Ovary (tissue), 9 donors: ENCODE measurements around the gene DGKE. TPM values are rescaled to one million over a fixed set of nuclear protein-coding genes. Genes with fewer than 3 reads are reported as not detected.

Experiments
- DNase-seq, 5 donors: peaks; one replicate each; pipeline ENCODE4 v3.0.0-alpha.2; 2019 to 2020
- H3K27ac ChIP-seq, 2 donors: fragments of 200-600 bp; one replicate each; pipeline versions ENCODE4 v1.5.1 to v1.8.0; 2019 to 2022
- H3K27me3 ChIP-seq: fragments of 200-600 bp; one replicate; pipeline ENCODE4 v1.8.0; 2022
- H3K36me3 ChIP-seq: fragments of 200-600 bp; sonication (generic); one replicate; pipeline ENCODE4 v1.5.1; 2019
- H3K4me1 ChIP-seq: one replicate; pipeline ENCODE4 v1.8.1; 2013; ENCODE audit warnings: mild to moderate bottlenecking, moderate library complexity; ENCODE audit not compliant: insufficient read depth
- H3K4me3 ChIP-seq: fragments of 200-600 bp; sonication (generic); one replicate; pipeline ENCODE4 v1.5.1; 2017
- H3K9me3 ChIP-seq, 2 donors: fragments of 200-600 bp in 1 of 2; sonication (generic) in 1 of 2; one replicate each; pipeline versions ENCODE4 v1.5.1 to v1.8.1; 2013 to 2019; ENCODE audit warnings: mild to moderate bottlenecking in 1 of 2, moderate library complexity in 1 of 2
- EP300 ChIP-seq: sonication (generic); formaldehyde crosslinking; IDR thresholded peaks from one replicate; pipeline ENCODE4 v1.6.1; 2017; ENCODE audit warnings: antibody characterized with exemption
- POLR2A ChIP-seq: fragments of 450-650 bp; IDR thresholded peaks from one replicate; pipeline ENCODE4 v1.6.1; 2017; ENCODE audit warnings: antibody characterized with exemption, mild to moderate bottlenecking, moderate library complexity
- WGBS, 3 donors: extraction: QIAGEN DNeasy Blood & Tissue Kit in 1 of 3; methylation state at CpG; one replicate each; pipeline versions ENCODE4 v1.1.5 to v1.1.7; 2013 to 2017; 5-methylcytosine and 5-hydroxymethylcytosine counted together
- intact Hi-C, 4 donors: fragments of 100-400 bp; cut with DNase I; formaldehyde crosslinking; loops; one replicate each; pipeline versions ENCODE4 v1.11.0 to v1.15.1; 2022 to 2023
- polyA plus RNA-seq, 2 donors: library from polyadenylated mRNA; stranded (reverse); fragments of 200-250 nt in 1 of 2; fragments of 350-450 nt in 1 of 2; fragmentation: Illumina TruSeq in 1 of 2; extraction: RNeasy Lipid Tissue Mini Kit (QIAGEN cat#74804) in 1 of 2; gene quantifications; one replicate each; pipeline ENCODE4 v1.2.3, GENCODE V29; 2013 to 2014
- total RNA-seq, 7 donors: library from RNA; depleted of rRNA in 2 of 7; stranded (reverse); fragments of >200 nt in 2 of 7; fragmentation: NEBNext Ultra II Directional in 3 of 7; extraction: Animal tissue kit (Norgen Biotek cat#: 25700) in 3 of 7; gene quantifications; one replicate each; pipeline versions ENCODE4 v1.1.0 to v1.2.4, GENCODE V29; 2016 to 2023
- TF ChIP-seq, protein P1 (sequence below), 3 donors: fragments of 450-650 bp in 2 of 3; fragments of 200-600 bp in 1 of 3; IDR thresholded peaks; one replicate each; pipeline versions ENCODE4 v1.5.1 to v1.8.0; 2016 to 2022; ENCODE audit warnings: antibody characterized with exemption in 3 of 3, mild to moderate bottlenecking in 1 of 3
- donor health status: DM: no; HTN: no; CAD: no; lungs with moderate emphysema.
- donor health status: DM: no; HTN: no; CAD: no.
- donor health status: Bipolar disorder and iron deficiency.
- donor health status: DM: yes; HTN: yes; CAD: no.
- donor health status: DM: no; HTN: no; CAD: no.
- donor health status: DM: yes; HTN: yes; CAD: no.

Gene DGKE
- total and polyA plus RNA-seq, 9 donors = 3.0 to 16.4 (median 11.8) TPM

GRCh38 chr17:56796536-56796935 is 37.4 kb upstream of the DGKE start:
- Histone ChIP-seq H3K4me1 (no peaks in the 10 kb centered on the region), H3K27me3 (no peaks in the 10 kb centered on the region), H3K36me3 (no peaks in the 10 kb centered on the region), H3K9me3 (no peaks in the 10 kb centered on the region), H3K27ac (no peak overlapping the region), H3K4me3 (no peak overlapping the region)
- TF ChIP-seq, protein P1, sequence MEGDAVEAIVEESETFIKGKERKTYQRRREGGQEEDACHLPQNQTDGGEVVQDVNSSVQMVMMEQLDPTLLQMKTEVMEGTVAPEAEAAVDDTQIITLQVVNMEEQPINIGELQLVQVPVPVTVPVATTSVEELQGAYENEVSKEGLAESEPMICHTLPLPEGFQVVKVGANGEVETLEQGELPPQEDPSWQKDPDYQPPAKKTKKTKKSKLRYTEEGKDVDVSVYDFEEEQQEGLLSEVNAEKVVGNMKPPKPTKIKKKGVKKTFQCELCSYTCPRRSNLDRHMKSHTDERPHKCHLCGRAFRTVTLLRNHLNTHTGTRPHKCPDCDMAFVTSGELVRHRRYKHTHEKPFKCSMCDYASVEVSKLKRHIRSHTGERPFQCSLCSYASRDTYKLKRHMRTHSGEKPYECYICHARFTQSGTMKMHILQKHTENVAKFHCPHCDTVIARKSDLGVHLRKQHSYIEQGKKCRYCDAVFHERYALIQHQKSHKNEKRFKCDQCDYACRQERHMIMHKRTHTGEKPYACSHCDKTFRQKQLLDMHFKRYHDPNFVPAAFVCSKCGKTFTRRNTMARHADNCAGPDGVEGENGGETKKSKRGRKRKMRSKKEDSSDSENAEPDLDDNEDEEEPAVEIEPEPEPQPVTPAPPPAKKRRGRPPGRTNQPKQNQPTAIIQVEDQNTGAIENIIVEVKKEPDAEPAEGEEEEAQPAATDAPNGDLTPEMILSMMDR (IDR thresholded peaks at IDR 0.05) = no peak
- no peak for TF ChIP-seq POLR2A
- DNase-seq = no peak
- intact Hi-C loops = no loop called here
- WGBS, 3 donors = 85 to 88% (median 87%) methylated on average over 8 of the region's 8 CpGs

DNA sequence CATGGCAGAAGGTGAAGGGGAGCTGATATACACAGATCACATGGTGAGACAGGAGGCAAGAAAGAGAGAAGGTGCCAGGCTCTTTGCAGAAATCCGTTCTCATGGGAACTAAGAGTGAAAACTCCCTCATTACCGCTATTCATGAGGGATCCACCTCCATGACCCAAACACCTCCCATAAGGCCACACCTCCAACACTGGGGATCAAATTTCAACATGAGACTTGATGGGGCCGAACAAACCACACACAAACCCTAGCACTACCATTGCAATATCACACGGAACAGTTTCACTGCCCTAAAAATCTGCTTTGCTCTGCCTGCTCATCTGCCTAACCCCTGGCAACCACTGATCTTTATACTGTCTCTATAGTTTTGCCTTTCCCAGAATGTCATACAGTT is 35.0 kb upstream of the DGKE start:
- Histone ChIP-seq H3K4me1 (no peaks in the 10 kb centered on the region), H3K27me3 (no peaks in the 10 kb centered on the region), H3K36me3 (no peaks in the 10 kb centered on the region), H3K9me3 (no peaks in the 10 kb centered on the region), H3K4me3 (no peak overlapping the region), H3K27ac (no peak overlapping the region)
- intact Hi-C loops = no loop called here
- DNase-seq = no peak
- WGBS, 3 donors = 35 to 39% (median 38%) methylated on average over 4 of the region's 4 CpGs
- no peak for TF ChIP-seq EP300
- TF ChIP-seq, protein P1 (IDR thresholded peaks at IDR 0.05) = no peak
- no peak for TF ChIP-seq POLR2A

- TF ChIP-seq EP300 = no peak
- TF ChIP-seq, protein P1 (IDR thresholded peaks at IDR 0.05) = no peak
- no peak for TF ChIP-seq POLR2A
- H3K4me1 ChIP-seq = no peaks in the 10 kb centered on the region
- no peaks in the 10 kb centered on the region for H3K36me3 ChIP-seq
- WGBS, 3 donors = 48 to 70% (median 49%) methylated on average over 4 of the region's 4 CpGs
- no peaks in the 10 kb centered on the region for H3K9me3 ChIP-seq
- no peak overlapping the region for H3K4me3 ChIP-seq
- no peak for DNase-seq
- no peak overlapping the region for H3K27ac ChIP-seq
- no peaks in the 10 kb centered on the region for H3K27me3 ChIP-seq
- intact Hi-C loops = no loop called here
Observed at GRCh38 chr17:56801459-56802178, 32.3 kb upstream of the DGKE start.

GRCh38 chr17:56803071-56803470 is 30.9 kb upstream of the DGKE start:
- TF ChIP-seq POLR2A = no peak
- intact Hi-C loops = no loop called here
- Histone ChIP-seq H3K27me3 (no peaks in the 10 kb centered on the region), H3K4me3 (no peak overlapping the region), H3K4me1 (no peaks in the 10 kb centered on the region), H3K36me3 (no peaks in the 10 kb centered on the region), H3K27ac (no peak overlapping the region), H3K9me3 (no peaks in the 10 kb centered on the region)
- no peak for DNase-seq
- WGBS, 3 donors = 81 to 83% (median 82%) methylated on average over 1 of the region's 1 CpG

GRCh38 chr17:56804454-56804853 is 29.5 kb upstream of the DGKE start:
- 51 to 57% (median 55%) methylated on average over 3 of the region's 3 CpGs for WGBS, 3 donors
- no peaks in the 10 kb centered on the region for H3K9me3 ChIP-seq
- H3K27me3 ChIP-seq = no peaks in the 10 kb centered on the region
- no peak for DNase-seq
- no peak for TF ChIP-seq EP300
- TF ChIP-seq, protein P1 (IDR thresholded peaks at IDR 0.05) = no peak
- TF ChIP-seq POLR2A = no peak
- no peaks in the 10 kb centered on the region for H3K4me1 ChIP-seq
- H3K27ac ChIP-seq = no peak overlapping the region
- intact Hi-C loops = no loop called here
- no peak overlapping the region for H3K4me3 ChIP-seq
- no peaks in the 10 kb centered on the region for H3K36me3 ChIP-seq
